Fibroblast of skin of scalp (primary cell): ENCODE data around the gene TMEM161A.

ENCODE experiments used
- DNase-seq: peaks from one replicate; pipeline ENCODE4 v3.0.0-alpha.2; 2013

Gene TMEM161A

GRCh38 chr19:19096641-19097627 is 41.3 kb downstream of the TMEM161A start:
- no peak for DNase-seq

- no peak for DNase-seq
Measured at GRCh38 chr19:19095691-19096090, 42.6 kb downstream of the TMEM161A start.

GRCh38 chr19:19094513-19094912 is 43.8 kb downstream of the TMEM161A start:
- DNase-seq = no peak

- DNase-seq = no peak
Measured at GRCh38 chr19:19087676-19088075, 50.6 kb downstream of the TMEM161A start.

GRCh38 chr19:19083413-19084178 is 54.7 kb downstream of the TMEM161A start:
- DNase-seq = no peak

GRCh38 chr19:19081642-19082151 is 56.6 kb downstream of the TMEM161A start:
- no peak for DNase-seq

DNA sequence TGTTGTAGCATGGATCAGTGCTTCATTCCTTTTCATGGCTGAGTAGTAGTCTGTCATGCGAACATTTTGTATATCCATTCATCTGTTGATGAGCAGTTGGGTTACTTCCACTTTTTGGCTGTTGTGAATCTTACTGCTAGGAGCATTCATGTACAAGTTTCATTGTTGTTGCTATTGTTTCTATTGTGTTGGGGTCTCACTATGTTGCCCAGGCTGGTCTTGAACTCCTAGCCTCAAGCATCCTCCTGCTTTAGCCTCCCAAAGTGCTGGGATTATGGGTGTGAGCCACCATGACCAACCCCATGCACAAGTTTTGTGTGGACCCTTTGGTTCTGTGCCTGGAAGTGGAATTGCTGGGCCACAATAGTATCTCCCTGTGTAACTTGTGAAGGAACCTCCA is 58.7 kb downstream of the TMEM161A start:
- no peak for DNase-seq

DNA sequence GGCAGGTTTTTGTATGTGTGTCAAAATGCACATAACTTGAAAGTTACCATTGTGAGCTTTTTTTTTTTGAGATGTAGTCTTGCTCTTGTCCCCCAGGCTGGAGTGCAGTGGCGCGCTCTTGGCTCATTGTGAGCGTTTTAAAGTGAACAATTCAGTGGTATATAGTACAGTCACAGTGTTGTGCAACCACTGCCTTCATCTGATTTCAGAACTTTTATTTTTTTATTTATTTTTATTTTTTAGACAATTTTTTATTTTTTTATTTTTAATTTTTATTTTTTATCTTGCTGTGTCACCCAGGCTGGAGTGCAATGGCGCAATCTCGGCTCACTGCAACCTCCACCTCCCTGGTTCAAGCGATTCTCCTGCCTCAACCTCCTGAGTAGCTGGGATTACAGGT is 59.5 kb downstream of the TMEM161A start:
- no peak for DNase-seq

DNA sequence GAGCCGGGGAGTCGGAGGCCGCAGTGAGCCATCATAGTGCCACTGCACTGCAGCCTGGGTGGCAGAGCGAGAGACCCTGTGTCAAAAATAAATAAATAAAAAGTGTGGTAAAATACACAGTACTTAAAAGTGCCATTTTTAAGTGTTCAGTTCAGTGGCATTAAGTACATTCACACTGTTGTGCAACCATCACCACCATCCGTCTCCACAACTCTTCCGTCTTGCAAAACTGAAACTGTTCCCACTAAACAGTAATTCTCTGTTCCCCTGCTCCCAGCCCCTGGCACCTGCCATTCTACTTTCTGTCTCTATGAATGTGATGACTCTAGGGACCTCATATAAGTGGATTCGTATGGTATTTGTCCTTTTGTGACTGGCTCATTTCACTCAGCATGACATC is 61.2 kb downstream of the TMEM161A start:
- DNase-seq = no peak

- no peak for DNase-seq
Measured at GRCh38 chr19:19076476-19076875, 61.8 kb downstream of the TMEM161A start.

DNA sequence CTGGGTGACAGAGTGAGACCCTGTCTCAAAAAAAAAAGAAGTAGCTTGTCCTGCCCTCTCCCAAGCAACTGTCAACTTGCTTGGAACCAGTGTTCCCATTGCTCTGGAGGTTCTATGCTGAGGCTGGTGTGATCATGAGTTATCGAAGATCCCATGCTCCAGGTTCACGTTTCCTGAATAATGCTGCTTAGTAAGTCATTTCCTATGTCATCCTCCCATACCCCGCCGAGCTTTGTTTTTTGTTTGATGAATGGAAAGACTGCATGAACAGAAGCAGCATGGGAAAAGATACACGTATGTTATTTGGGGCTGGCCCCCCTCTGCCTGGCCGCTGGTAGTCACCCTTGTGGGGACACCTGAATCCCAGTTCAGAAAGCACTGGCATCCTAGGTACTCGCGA is 63.2 kb downstream of the TMEM161A start:
- DNase-seq = no peak

DNA sequence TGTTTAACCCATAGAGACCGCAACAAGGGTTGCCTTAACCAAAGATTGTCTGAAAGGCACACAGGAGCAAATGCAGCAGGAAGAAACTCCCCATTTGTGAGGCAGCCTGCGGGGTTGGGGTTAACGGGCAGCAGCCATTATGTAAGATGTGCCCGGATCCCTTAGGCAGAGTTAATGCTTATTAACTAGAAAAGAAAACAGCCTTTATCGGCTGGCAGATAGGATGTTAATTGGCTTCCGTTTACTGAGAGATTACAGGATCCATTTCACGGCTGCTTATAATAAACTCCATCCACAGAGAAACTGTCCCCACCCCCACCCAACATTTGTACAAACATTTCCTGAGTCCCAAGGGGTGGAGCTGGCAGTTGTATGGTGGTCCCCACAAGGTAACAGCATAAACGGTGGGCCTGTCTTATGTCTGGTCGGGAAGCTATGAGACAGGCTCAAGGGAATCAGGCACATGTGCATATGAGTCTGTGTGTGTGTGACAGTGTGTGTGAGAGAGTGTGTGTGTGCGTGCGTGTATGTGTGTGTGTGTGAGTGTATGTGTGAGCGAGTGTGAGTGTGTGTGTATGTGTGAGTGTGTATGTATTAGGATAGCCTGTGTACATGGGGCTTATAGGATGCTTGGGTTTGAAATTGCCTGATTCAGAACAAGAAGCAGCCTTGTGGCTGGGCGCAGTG is 63.9 kb downstream of the TMEM161A start:
- no peak for DNase-seq

DNA sequence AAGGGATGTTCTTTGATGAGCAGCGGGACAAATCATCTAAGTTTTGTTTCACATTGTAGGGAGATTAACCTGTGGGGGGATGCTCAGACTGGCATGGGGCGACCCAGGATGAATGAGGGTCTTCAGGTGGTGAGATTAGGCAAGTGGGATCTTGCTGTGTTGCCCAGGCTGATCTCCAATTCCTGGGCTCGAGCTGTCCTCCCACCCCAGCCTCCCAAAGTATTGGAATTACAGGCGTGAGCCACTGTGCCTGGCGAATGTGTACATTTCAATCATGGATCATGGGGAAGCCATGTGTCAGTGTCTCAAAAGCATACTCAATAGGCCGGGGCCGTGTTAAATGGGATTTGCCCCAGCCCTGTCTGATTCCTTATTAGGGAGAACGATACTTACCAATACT is 66.4 kb downstream of the TMEM161A start:
- no peak for DNase-seq
